ENCODE results near the gene FRMD5.
"Not testable (repeated sequence)": the region's sequence is repeated elsewhere in the genome, so short reads cannot be mapped to it uniquely, and the experiment has no call there.

The FRMD5 gene

DNA sequence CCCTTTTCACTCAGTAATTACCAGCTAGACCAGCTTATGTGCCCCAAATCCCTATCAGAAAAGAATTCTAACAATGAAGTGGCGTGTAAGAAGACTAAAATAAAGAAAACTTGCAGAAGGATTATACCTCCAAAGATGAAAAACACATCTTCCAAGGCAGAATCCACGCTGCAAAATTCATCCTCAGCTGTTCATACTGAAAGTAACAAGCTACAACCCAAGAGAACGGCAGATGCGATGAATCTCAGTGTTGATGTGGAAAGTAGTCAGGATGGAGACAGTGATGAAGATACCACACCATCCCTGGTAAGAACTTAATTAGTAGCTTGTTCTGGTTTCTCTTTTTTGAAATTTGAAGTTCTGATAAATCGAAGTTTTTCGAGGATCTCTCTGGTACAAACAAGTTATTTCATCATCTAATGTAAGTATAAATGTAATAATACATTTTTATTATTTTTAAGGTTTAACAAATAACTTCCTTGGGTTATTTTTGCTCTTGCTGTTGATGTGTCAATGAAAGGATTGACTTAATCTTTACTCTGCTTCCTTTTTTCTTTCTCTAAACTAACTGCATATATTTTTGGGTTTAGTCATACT, 366.9 kb downstream of the FRMD5 start:
- no peak for DNase-seq

DNA sequence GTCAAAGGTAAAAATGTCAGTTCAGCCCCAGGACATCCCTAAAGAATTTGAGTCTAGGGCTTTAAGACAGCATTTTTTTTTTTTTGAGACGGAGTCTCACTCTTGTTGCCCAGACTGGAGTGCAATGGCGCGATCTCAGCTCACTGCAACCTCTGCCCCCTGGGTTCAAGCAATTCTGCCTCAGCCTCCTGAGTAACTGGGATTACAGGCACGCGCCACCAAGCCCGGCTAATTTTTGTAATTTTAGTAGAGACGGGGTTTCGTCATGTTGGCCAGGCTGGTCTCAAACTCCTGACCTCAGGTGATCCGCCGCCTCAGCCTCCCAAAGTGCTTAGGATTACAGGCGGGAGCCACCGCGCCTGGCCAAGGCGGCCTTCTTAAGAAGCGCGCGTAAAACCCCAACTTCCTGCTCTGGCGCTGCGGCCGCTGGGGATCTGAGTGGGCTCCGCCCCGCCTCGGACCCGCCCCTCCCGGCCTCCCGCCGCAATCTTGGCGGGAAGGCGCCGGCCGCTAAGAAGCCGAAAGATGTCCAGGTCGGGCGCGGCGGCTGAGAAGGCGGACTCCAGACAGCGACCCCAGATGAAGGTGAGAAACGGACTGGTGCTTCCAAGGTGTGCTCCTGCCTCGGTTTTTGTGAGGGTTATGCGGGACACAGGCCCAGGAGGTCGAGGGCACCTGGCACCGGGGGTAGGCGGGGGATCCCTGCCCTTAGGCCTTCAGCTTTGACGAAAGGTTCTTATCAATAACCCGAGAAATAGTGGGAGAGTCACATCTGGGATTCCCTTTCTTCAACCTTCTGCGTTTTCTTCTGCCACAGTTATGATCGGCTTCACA, 368.3 kb downstream of the FRMD5 start, which contains the start of gene WDR76:
WDR76 (plus strand) TSS at position 495 of the 834 bp plus-strand sequence; CDS start at position 526, 31 bp downstream.
- DNase-seq, result peak; percentile 98

DNA sequence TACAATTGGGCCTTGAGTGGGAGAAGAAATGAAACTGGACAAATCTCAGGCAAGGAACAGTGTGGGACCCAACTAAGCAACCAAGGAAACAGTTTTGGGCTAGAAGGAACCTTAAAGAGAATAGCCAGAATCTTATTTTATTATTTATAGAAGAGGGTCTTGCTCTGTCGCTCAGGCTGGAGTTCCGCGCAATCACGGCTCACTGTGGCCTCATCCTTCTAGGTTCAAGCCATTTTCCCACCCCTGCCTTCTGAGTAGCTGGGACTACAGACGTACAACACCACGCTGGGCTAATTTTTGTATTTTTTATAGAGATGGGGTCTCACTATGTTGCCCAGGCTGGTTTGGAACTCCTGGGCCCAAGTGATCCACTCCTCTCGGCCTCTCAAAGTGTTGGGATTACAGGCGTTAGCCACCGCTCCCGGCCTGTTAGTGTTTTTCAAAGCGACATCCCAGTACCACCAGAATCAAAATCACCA, 369.0 kb downstream of the FRMD5 start:
- no peak for DNase-seq

DNA sequence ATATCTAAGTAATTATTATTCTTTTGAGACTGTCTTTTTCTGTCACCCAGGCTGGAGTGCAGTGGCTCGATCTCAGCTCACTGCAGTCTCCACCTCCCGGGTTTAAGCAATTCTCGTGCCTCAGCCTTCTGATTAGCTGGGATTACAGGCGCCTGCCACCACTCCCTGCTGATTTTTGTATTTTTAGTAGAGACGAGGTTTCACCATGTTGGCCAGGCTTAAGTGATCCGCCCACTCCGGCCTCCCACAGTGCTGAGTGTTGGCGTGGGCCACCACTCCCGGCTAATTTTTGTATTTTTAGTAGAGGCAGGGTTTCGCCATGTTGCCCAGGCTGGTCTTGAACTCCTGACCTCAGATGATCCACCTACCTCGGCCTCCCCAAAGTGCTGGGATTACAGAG, 369.8 kb downstream of the FRMD5 start:
- not testable (repeated sequence) for DNase-seq

DNA sequence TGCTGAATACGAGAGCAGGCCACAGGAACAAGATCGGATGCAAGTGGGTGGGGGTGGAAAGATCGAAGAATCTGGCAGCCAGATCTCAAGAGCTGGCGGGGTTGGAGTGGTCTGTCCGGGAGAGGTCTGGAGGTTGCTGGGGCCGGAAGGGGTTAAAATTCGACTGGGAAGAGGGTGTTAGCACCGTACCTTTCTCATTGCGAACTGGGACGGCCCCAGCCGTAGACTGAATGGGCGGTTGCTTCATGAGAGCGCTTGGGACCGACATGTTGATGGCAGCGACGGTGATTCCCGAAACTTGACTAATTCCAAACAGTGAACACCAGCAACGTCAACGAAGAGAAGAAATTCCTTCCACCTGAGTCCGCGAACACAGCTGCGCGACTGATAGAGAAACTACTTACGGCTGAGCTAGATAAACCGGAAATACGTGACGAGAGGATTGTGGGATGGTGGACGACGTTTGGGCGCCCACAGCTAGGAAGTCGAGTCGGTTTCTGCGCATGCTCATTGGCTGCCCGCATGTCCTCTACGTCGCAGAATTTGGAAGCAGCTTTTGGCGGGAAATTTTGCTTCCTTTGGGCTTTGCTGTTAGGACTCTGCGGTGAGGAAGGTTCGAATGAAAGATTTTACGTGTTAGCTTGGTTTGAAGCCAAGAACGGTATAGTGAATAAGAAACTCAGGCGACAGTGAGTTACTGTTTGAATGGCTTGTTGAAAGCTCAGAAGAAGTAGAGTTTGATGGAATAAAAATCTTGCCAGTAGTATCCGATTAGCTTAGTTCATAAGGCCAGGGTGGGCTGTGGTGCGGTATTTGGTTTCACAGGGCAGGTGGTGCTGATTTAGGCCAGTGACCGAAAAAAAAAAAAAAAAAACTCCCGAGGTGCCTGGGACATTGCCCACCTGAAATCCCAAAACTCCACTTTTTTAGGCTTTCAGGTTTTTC, 370.5 kb downstream of the FRMD5 start, which contains the start of gene MFAP1:
MFAP1 (minus strand) TSS at position 389 of the 945 bp plus-strand sequence; CDS start at position 268, 121 bp downstream.
- DNase-seq, result peak; percentile 99

DNA sequence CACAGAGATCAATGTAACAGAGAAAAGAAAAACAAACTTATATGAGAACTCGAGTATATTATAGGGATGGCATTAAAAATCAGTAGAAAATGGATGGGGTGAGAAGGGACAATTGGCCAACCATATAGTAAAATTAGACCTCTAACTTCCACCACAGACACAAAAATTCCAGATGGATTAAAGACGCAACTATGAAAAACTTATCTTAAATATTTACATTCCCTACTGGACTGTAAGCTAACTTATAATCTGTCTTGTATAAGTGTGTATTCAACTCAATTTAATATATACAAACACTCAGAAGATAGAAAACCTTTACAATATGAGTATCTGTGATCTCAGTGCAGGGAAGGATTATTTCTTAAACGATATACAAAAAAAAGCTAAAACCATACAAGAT, 373.6 kb downstream of the FRMD5 start:
- DNase-seq, result no peak
